Measurements from ENCODE around the gene PPM1A. TPM values are rescaled to one million over a fixed set of nuclear protein-coding genes. Genes with fewer than 3 reads are reported as not detected.

Gene PPM1A
- total and polyA plus RNA-seq, 9 of the 15 experiments (the other 6 are each of a cell fraction or from before 2014, with no cell fraction given), result 5.5 to 23.9 (median 15.2) TPM

DNA sequence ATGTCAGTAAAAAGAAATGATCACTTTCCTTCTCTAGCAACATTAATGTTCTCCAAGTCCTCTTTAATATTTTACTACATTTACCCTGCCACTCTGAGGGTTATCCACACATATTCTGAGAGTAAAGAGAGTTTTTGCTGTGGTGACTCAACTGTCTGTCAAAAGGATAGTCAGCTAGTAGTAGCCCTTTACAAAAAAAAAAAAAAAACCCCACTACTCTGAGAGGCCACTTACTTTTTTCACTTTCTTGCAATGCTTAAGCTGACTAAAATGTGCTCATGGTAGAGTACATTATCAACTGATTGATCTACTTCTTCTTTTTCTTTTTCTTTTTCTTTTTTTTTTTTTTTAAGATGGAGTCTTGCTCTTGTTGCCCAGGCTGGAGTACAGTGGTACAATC is 27.6 kb upstream of the PPM1A start (continued):
- TF ChIP-seq, protein P1, sequence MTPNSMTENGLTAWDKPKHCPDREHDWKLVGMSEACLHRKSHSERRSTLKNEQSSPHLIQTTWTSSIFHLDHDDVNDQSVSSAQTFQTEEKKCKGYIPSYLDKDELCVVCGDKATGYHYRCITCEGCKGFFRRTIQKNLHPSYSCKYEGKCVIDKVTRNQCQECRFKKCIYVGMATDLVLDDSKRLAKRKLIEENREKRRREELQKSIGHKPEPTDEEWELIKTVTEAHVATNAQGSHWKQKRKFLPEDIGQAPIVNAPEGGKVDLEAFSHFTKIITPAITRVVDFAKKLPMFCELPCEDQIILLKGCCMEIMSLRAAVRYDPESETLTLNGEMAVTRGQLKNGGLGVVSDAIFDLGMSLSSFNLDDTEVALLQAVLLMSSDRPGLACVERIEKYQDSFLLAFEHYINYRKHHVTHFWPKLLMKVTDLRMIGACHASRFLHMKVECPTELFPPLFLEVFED (CRISPR knock-in tag; conservative IDR thresholded peaks at IDR 0.05), result no peak
- no peak for TF ChIP-seq PRMT5 (CRISPR knock-in tag; IDR thresholded peaks at IDR 0.05)
- no peak for TF ChIP-seq BCOR (IDR thresholded peaks at IDR 0.05)

DNA sequence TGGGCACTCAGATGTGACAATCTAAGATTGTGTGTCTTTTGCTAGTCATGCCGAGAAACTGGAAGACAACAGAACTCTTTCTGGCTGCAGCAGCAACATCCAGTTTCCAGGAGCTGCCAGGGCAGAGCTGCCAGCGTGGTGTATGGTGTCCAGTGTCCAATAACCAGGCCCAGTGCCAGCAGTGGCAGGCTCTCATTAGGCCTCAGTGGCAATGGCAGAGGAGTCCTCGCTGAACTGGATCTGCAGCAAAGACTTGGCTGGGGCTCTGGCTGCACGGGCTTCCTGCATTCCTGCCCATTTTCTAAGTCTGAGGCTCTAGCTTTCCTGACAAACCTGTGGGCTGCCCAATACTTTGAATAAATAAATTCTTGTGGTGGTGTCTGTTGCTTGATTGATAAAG is 26.2 kb upstream of the PPM1A start:
- 36% methylated on average over 4 of the region's 4 CpGs for WGBS (ENCODE audit: insufficient coverage, low coverage, missing lambda C conversion rate)
- H3K79me2 ChIP-seq (ENCODE audit: control insufficient read depth, insufficient read depth, low read length), result no peaks in the 10 kb centered on the region
- FAIRE-seq, result no peak
- peak overlapping the region; percentile 49; the same call in 1 of the 2 replicates for H2AFZ ChIP-seq (ENCODE audit: low read depth, low read length)
- no peaks in the 10 kb centered on the region for H3K9me1 ChIP-seq (ENCODE audit: control insufficient read depth, insufficient read depth, low read length)
- no peak overlapping the region for H3K4me3 ChIP-seq
- no peaks in the 10 kb centered on the region for H4K20me1 ChIP-seq (replicated peaks; ENCODE audit: control insufficient read depth, insufficient read depth, low read length)
- DNase-seq (ENCODE audit: extremely low read depth in 1 of 4, low spot score in 3 of 4), result no peak
- no peak for TF ChIP-seq POLR2AphosphoS5 (IDR thresholded peaks at IDR 0.05; ENCODE audit: control insufficient read depth, insufficient read depth, low read depth, low read length)
- no peak for TF ChIP-seq ZNF263 (CRISPR knock-in tag; IDR thresholded peaks at IDR 0.05; ENCODE audit: borderline replicate concordance)
- no peak for TF ChIP-seq MCM3 (IDR thresholded peaks at IDR 0.05)
- TF ChIP-seq KLF16 (IDR thresholded peaks at IDR 0.05), result no peak
- TF ChIP-seq NR4A1 (CRISPR knock-in tag; IDR thresholded peaks at IDR 0.05), result no peak
- TF ChIP-seq NR4A1 (tag; IDR thresholded peaks at IDR 0.05), result no peak
- TF ChIP-seq MAFG (tag; conservative IDR thresholded peaks at IDR 0.05), result no peak
- TF ChIP-seq ZNF699 (CRISPR knock-in tag; IDR thresholded peaks at IDR 0.05; ENCODE audit: insufficient replicate concordance), result no peak
- TF ChIP-seq FOXJ2 (tag; IDR thresholded peaks at IDR 0.05), result no peak
- no peak for TF ChIP-seq JUND (IDR thresholded peaks at IDR 0.05; ENCODE audit: borderline replicate concordance, low read depth, low read length)
- no peak for TF ChIP-seq JUND (tag; IDR thresholded peaks at IDR 0.05; ENCODE audit: borderline replicate concordance, low read depth, low read length)
- no TSS peak for BruUV-seq (replicated peaks)
- H3K4me1 ChIP-seq (replicated peaks in 1 of 2; ENCODE audit: control insufficient read depth in 2 of 2, insufficient read depth in 2 of 2, low read length in 2 of 2), result peaks cover 0 to 6% of the 10 kb centered on the region in 2 experiments; a peak in 1 of 5 replicates
- H3K4me2 ChIP-seq (ENCODE audit: insufficient read depth, low read length), result no peak overlapping the region
- H3K9me3 ChIP-seq (replicated peaks; ENCODE audit: control insufficient read depth, insufficient read depth, low read depth, low read length), result no peaks in the 10 kb centered on the region
- no peak overlapping the region for H3K27ac ChIP-seq (ENCODE audit: extremely low read depth, low read depth, low read length)
- intact Hi-C loops (cut with micrococcal nuclease), result no loop called here
- no peak overlapping the region for H3K9ac ChIP-seq (ENCODE audit: insufficient read depth in 1 of 2, low read depth in 2 of 2, low read length in 2 of 2)
- ChIA-PET CTCF (ENCODE audit: low intra/inter-chr PET ratio) (no interaction called here), POLR2A (no interaction called here)
- ATAC-seq, result no peak
- H3K36me3 ChIP-seq (ENCODE audit: control insufficient read depth, insufficient read depth, low read length), result no peaks in the 10 kb centered on the region
- in situ Hi-C loops (cut with MboI), result no loop called here
- H3K27me3 ChIP-seq (ENCODE audit: control insufficient read depth in 2 of 2, insufficient read depth in 2 of 2, low read length in 2 of 2), result no peaks in the 10 kb centered on the region

All from K562 (cell line).